Subcutaneous adipose tissue (tissue), 4 donors: Measurements from ENCODE around the gene KDM8. TPM values are rescaled to one million over a fixed set of nuclear protein-coding genes. Genes with fewer than 3 reads are reported as not detected.

ENCODE experiments used
- total RNA-seq, 4 donors: library from RNA; depleted of rRNA; stranded (reverse); fragments of >200 nt; gene quantifications; one replicate each; pipeline ENCODE4 v1.1.0, GENCODE V29; 2016
- TF ChIP-seq, protein P1 (sequence below): fragments of 450-650 bp; IDR thresholded peaks from one replicate; pipeline ENCODE4 v1.5.1; 2016; ENCODE audit warnings: low read depth, mild to moderate bottlenecking, control low read depth, antibody characterized with exemption, moderate library complexity

The KDM8 gene
- total RNA-seq, 4 donors from 2014 or later = 2.7 to 5.5 (median 4.3) TPM

DNA sequence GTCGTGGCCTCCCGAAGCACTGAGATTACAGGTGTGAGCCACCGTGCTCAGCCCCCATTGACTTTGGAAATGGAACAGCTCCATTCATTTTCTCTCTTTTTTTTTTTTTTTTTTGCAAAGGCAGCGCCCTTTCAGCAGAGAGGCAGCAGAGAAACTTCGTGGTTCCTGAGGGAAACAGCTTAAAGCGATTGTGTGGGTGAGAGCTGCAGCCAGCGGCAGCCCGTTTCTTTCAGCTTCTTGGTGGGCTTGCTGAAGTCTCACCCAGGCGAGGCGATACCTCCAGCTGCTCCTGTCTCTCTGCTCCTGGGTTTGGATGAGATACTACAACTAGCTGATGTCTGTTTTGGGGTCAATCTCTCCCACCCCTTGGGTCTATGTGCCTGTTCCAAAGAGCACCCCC lies 7.7 kb downstream of the KDM8 start:
- TF ChIP-seq, protein P1, sequence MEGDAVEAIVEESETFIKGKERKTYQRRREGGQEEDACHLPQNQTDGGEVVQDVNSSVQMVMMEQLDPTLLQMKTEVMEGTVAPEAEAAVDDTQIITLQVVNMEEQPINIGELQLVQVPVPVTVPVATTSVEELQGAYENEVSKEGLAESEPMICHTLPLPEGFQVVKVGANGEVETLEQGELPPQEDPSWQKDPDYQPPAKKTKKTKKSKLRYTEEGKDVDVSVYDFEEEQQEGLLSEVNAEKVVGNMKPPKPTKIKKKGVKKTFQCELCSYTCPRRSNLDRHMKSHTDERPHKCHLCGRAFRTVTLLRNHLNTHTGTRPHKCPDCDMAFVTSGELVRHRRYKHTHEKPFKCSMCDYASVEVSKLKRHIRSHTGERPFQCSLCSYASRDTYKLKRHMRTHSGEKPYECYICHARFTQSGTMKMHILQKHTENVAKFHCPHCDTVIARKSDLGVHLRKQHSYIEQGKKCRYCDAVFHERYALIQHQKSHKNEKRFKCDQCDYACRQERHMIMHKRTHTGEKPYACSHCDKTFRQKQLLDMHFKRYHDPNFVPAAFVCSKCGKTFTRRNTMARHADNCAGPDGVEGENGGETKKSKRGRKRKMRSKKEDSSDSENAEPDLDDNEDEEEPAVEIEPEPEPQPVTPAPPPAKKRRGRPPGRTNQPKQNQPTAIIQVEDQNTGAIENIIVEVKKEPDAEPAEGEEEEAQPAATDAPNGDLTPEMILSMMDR = no peak

DNA sequence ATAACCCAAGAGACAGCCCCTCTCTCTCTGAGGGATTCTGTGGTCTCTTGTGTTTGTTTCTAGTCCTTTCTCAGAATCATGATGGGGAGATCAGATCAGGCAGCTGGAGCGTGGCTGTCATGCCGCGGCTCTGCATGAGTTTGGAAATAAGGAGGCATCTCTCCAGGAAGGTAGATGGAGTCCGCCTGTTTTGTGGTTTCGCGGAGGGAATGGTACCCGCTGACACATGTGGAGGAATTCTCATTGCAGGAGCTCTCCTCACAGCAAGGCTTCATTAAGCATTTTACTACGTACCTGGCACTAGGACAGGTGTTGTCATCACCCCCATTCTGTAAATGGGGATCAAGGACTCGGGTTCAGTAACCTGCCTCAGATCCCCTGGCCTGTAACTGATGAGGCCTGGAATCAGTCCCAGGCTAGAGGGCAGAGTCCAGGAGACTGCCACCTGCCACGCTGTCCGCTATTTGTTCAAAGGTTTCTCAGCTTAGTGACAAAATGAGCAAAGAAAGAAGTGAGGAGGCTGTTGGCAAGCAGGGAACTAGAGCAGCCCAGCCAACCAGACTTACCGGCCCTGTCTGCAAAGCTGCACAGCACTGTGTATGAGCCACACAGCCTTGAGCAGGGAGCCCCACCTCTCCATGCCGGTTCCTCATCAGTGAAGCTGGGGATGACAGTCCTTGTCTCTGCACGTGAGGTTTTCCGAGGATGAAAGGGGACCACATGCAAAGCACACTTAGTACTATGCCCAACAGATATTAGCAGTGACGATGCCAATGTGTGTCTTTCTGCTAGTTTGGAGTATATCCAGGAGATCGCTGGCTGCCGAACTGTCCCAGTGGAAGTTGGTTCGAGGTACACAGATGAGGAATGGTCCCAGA lies 11.0 kb downstream of the KDM8 start:
- TF ChIP-seq, protein P1 = no peak

DNA sequence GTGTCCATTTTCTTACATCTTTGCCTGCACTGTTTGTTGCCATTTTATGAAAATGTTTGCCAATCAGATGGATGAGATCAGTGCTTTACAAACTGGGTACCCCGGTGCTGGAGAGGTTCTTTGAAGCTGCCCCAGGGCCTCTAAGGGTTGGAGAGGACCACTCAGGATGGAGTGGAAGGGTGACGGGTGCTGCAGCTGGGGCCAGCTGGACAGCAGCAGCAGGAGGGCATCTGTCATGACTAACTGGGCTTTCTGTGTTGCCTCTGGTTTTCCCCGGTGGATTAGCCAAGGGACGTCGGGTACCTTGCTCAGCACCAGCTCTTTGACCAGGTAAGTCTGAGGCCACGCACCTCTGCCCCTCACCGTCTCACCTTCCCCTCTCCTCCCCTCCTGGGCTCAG lies 12.3 kb downstream of the KDM8 start:
- TF ChIP-seq, protein P1 = no peak

DNA sequence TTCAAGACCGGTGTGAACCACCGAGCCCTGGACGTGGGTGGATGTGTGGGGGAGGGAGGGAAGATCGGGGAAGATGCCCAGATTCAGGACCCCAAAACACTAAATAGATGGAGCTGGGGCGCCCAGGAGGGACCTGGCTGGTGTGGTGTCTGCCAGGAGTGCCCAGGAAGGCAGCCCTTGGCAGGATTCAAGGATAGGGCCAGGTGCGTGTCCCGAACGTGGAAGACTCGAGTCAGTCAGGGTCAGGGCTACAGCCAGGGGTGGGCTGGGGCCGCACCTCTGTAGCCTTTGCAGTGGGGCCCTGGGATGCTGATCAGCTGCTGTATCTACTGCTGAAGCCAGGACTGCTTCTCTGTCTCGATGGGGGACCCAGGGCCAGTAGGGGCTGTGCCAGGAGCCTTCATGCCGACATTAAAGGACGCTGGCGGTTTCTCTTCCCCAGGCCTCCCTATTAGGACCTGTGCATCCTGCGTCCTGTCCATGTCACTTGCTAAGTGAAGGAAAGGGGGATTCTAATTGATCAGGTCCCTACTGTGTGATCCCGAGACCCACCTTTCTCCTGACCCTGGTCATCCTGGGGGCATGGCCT lies 13.1 kb downstream of the KDM8 start:
- TF ChIP-seq, protein P1 = no peak

DNA sequence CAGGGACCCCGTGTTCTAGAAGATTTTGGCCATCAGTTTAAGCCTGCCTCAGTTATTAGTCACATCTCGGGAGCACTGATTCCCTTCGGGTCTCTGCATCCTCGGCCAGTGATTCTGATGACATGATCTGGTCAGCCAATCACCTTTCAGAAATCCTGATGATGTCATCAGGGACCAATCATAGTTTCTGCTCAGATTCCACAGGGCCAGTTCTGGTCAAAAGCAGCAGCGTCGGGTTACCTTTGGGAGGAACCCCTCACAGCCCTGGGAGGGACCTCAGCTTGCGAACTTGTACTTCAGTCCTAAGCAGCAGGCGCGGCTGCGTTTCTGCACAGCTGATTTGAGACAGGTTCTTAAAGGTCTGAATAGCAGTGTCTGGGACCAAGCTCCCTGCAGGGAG lies 13.9 kb downstream of the KDM8 start:
- TF ChIP-seq, protein P1 = no peak

DNA sequence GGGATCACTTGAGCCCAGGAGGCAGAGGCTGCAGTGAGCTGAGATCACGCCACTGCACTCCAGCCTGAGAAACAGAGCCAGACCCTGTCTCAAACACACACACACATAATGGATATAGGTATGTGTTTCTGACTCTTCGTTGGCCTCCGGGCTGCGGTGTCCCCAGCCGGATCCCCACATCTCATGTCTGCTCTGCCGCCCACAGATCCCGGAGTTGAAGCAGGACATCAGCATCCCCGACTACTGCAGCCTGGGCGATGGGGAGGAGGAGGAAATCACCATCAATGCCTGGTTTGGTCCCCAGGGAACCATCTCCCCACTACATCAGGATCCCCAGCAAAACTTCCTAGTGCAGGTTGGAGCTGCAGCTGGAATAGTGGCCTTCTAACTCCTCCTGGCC lies 15.4 kb downstream of the KDM8 start:
- TF ChIP-seq, protein P1 = no peak

DNA sequence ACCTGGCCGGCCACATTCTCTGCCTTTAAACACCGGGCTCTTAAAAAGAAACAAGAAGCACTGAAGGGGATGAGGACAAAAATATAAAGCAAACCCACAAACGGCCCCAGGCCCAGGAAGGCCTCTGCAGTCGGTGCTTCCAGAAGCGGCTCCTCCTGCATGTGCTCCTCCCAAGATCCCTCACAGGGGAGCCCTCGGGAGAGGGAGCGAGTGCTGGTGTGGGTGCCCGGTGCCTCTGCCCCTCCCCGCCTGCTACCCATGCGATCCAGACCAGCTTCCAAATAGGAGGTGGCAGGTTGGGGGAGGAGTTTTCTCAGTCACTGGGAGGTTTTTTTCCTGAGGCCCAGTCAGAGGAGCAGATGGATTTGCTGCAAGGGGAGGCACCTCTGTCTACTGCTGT lies 15.8 kb downstream of the KDM8 start:
- TF ChIP-seq, protein P1 = no peak
